NT2/D1 (cell line): Measurements from ENCODE around the gene ARL4D.

Source experiments
- YY1 ChIP-seq: IDR thresholded peaks from 2 replicates; pipeline ENCODE4 v1.6.1; 2011; ENCODE audit not compliant: insufficient read length, insufficient read depth
- ZNF274 ChIP-seq: IDR thresholded peaks from 2 replicates; pipeline ENCODE4 v1.6.1; 2011; ENCODE audit warnings: mild to moderate bottlenecking, low read depth, low read length

GRCh38 chr17:43400943-43401717 lies 2.3 kb downstream of the ARL4D start:
- TF ChIP-seq ZNF274 (no peak), YY1 (no peak)
